ENCODE data around the gene DRAP1. TPM values are rescaled to one million over a fixed set of nuclear protein-coding genes. Genes with fewer than 3 reads are reported as not detected.

DRAP1 gene
- total and polyA plus RNA-seq, 4 donors = 40.8 to 140 (median 96.1) TPM

- TF ChIP-seq, protein P1, sequence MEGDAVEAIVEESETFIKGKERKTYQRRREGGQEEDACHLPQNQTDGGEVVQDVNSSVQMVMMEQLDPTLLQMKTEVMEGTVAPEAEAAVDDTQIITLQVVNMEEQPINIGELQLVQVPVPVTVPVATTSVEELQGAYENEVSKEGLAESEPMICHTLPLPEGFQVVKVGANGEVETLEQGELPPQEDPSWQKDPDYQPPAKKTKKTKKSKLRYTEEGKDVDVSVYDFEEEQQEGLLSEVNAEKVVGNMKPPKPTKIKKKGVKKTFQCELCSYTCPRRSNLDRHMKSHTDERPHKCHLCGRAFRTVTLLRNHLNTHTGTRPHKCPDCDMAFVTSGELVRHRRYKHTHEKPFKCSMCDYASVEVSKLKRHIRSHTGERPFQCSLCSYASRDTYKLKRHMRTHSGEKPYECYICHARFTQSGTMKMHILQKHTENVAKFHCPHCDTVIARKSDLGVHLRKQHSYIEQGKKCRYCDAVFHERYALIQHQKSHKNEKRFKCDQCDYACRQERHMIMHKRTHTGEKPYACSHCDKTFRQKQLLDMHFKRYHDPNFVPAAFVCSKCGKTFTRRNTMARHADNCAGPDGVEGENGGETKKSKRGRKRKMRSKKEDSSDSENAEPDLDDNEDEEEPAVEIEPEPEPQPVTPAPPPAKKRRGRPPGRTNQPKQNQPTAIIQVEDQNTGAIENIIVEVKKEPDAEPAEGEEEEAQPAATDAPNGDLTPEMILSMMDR (IDR thresholded peaks at IDR 0.05; ENCODE audit: control extremely low read depth, extremely low read depth) = no peak
These were observed 45.7 kb upstream of the DRAP1 start for GRCh38 chr11:65873318-65874156.

GRCh38 chr11:65879617-65880016, 39.6 kb upstream of the DRAP1 start, which contains the start of gene CTSW:
Gene CTSW (plus strand): TSS chr11:65879837. CDS start chr11:65879855, 18 bp downstream.
- H3K4me1 ChIP-seq (ENCODE audit: control insufficient read depth in 5 of 5, insufficient read depth in 5 of 5, low read length in 5 of 5) = peaks cover 0 to 5% (median 0%) of the 10 kb centered on the region in 5 donors
- TF ChIP-seq, protein P1 (IDR thresholded peaks at IDR 0.05; ENCODE audit: control extremely low read depth, extremely low read depth) = no peak
- H3K27ac ChIP-seq (ENCODE audit: low read depth in 1 of 2, low read length in 1 of 2) = no peak within 1 kb of the TSS
- no peak within 1 kb of the TSS for H3K9ac ChIP-seq (ENCODE audit: insufficient read depth in 1 of 2, low read length in 2 of 2)
- DNase-seq (no peak), ATAC-seq (ENCODE audit: insufficient read depth, low FRiP score) (no peak)
- peaks cover 7 to 23% (median 15%) of the 10 kb centered on the region in 4 donors for H3K36me3 ChIP-seq (ENCODE audit: control insufficient read depth in 4 of 4, insufficient read depth in 4 of 4, low read length in 4 of 4)
- 14 to 22% methylated on average over 7 of the region's 7 CpGs for WGBS, 2 donors
- H3K4me3 ChIP-seq = no peak within 1 kb of the TSS
- H3K27me3 ChIP-seq (ENCODE audit: control insufficient read depth in 3 of 3, insufficient read depth in 3 of 3, low read length in 2 of 3) = no peaks in the 10 kb centered on the region
- H3K9me3 ChIP-seq (ENCODE audit: control insufficient read depth in 4 of 4, insufficient read depth in 3 of 4, low read length in 3 of 4) = no peaks in the 10 kb centered on the region

More at GRCh38 chr11:65873318-65874156, 45.7 kb upstream of the DRAP1 start:
- DNase-seq = peak; percentile 96 to 97 (median 97)
- Histone ChIP-seq H3K4me3 (peak overlapping the region; percentile 17), H3K9ac (ENCODE audit: insufficient read depth in 1 of 2, low read length in 2 of 2) (peak overlapping the region in 1 of 2 donors; percentile 61), H3K36me3 (ENCODE audit: control insufficient read depth in 4 of 4, insufficient read depth in 4 of 4, low read length in 4 of 4) (peaks cover 0 to 26% (median 9%) of the 10 kb centered on the region in 4 donors), H3K27me3 (ENCODE audit: control insufficient read depth in 3 of 3, insufficient read depth in 3 of 3, low read length in 2 of 3) (no peaks in the 10 kb centered on the region), H3K4me1 (ENCODE audit: control insufficient read depth in 5 of 5, insufficient read depth in 5 of 5, low read length in 5 of 5) (peaks cover 0 to 27% (median 9%) of the 10 kb centered on the region in 5 donors), H3K9me3 (ENCODE audit: control insufficient read depth in 4 of 4, insufficient read depth in 3 of 4, low read length in 3 of 4) (no peaks in the 10 kb centered on the region), H3K27ac (ENCODE audit: low read depth in 1 of 2, low read length in 1 of 2) (peak overlapping the region; percentile 67 to 87)
- peak; percentile 97 for ATAC-seq (ENCODE audit: insufficient read depth, low FRiP score)
- WGBS, 2 donors = 7 to 9% methylated on average over 44 to 54 of the region's 54 CpGs

- Histone ChIP-seq H3K36me3 (ENCODE audit: control insufficient read depth in 4 of 4, insufficient read depth in 4 of 4, low read length in 4 of 4) (peaks cover 7 to 23% (median 18%) of the 10 kb centered on the region in 4 donors), H3K27ac (ENCODE audit: low read depth in 1 of 2, low read length in 1 of 2) (no peak overlapping the region), H3K4me3 (no peak overlapping the region), H3K9me3 (ENCODE audit: control insufficient read depth in 4 of 4, insufficient read depth in 3 of 4, low read length in 3 of 4) (no peaks in the 10 kb centered on the region), H3K9ac (ENCODE audit: insufficient read depth in 1 of 2, low read length in 2 of 2) (no peak overlapping the region), H3K4me1 (ENCODE audit: control insufficient read depth in 5 of 5, insufficient read depth in 5 of 5, low read length in 5 of 5) (peaks cover 0 to 8% (median 0%) of the 10 kb centered on the region in 5 donors), H3K27me3 (ENCODE audit: control insufficient read depth in 3 of 3, insufficient read depth in 3 of 3, low read length in 2 of 3) (no peaks in the 10 kb centered on the region)
- DNase-seq (peak in 2 of 3 donors; percentile 51 to 68), ATAC-seq (ENCODE audit: insufficient read depth, low FRiP score) (no peak)
- TF ChIP-seq, protein P1 (IDR thresholded peaks at IDR 0.05; ENCODE audit: control extremely low read depth, extremely low read depth) = no peak
- 50 to 78% methylated on average over 7 of the region's 7 CpGs for WGBS, 2 donors
These were observed 39.2 kb upstream of the DRAP1 start for GRCh38 chr11:65880027-65880426.
